Right ventricle myocardium superior (tissue), 1 donor: ENCODE measurements around the gene ZNF488. TPM values are rescaled to one million over a fixed set of nuclear protein-coding genes. Genes with fewer than 3 reads are reported as not detected.
A peak's percentile ranks its signal among the peaks of the same experiment; 100 is the strongest.

ENCODE experiments used
- ATAC-seq: fragments of 200-7000 bp; cut with Tn5 transposase; one replicate; pipeline ENCODE4 v1.9.1; 2020; ENCODE audit warnings: mild to moderate bottlenecking; ENCODE audit not compliant: poor library complexity
- DNase-seq: peaks from one replicate; pipeline ENCODE4 v3.0.0-alpha.2; 2020
- intact Hi-C: fragments of 100-400 bp; cut with DNase I; formaldehyde crosslinking; loops from one replicate; pipeline ENCODE4 v1.11.2; 2022
- total RNA-seq: library from RNA; stranded (reverse); fragmentation: NEBNext Ultra II Directional; extraction: Animal tissue kit (Norgen Biotek cat#: 25700); gene quantifications from one replicate; pipeline ENCODE4 v1.2.1, GENCODE V29; 2021
- donor health status: DM: no; HTN: yes; CAD: no; lungs with severe emphysema.

ZNF488 gene
- total RNA-seq, 1 donor from 2014 or later, result not detected

DNA sequence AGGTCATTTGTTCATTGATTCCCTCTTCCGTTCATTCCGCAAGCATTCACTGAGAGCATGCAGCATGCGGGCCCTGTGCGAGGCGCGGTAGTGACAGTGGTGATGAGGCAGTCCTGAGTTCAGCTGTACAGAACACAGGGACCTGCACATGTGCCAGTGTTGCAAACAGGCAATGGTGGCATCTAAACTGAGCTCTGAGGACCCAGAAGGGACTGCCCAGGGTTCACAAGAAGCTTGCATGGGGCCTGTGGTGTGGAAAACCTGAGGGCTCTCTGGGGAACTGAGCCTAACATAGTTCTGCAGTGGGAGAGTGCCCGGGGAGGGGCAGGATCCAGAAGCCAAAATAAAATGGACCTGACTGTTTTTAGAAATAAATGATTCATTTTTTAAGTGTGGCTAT is 13.2 kb downstream of the ZNF488 start:
- intact Hi-C loops, result no loop called here
- ATAC-seq (no peak), DNase-seq (no peak)

DNA sequence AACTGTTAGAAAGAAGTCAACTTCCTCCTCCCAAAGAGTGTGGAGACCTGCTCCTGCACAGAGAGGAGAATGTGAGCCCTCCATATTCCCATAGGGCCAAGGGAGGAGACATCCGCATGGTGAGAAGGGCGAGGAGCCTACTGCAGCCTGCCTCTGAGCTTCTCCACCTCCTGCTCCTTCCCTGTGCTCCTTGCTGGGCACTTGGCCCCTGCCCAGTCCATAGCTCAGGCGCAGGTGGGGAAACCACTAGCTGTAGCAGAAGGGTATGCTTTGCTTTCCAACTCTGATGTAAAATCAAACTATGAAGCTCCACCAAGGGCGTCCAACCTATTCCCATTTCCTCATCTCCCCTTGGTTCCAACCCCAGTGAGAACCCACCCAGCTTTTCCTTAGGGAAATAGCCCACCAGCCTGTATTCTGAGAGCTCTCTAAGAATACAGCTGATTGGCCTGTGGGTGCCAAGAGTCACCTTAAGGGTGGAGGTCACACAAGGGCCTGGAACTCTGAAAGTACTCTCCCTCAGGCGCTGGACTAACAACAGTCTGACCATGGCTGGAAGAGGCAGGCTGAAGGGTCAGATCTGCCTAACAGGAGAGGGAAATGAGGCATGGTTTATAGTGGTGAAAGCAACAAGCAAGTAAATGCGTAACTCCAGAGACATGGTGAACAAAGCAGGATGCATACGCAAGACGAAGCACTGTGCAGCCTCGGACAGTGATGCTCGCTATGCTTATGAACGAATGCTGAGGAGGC is 13.9 kb downstream of the ZNF488 start:
- DNase-seq (no peak), ATAC-seq (no peak)
- intact Hi-C loops, result no loop called here

DNA sequence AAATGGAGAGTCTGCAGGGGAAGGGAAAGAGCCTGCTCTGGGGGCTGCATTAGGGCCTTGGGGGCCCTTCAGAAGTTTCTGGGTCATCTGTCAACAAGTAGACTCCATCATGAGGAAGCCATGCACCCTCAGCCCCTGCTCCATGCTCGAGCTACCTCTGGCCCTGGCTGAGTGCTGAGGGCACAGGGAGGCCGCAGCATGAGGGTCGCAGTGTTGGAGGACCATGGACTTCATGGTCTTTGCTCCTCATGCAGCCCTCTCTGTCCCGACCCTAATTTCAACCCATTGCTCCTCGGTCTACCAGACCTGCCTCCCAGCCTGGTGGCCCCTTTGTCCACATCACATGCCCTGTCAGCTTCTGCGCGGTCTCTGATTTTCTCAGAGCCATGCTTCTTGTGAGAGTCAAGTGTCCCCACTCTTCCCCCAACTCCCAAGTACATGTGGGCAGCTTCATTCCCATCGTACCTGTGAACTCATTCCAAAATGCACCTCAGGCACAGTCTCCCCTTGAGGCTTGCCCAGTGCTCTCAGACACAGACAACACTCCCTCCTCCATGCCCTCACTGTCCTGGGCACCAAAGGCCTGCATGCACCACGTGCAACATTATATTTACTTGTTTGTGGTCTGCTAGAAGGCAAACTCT is 14.7 kb downstream of the ZNF488 start:
- DNase-seq, result no peak
- intact Hi-C loops, result no loop called here
- ATAC-seq, result no peak

DNA sequence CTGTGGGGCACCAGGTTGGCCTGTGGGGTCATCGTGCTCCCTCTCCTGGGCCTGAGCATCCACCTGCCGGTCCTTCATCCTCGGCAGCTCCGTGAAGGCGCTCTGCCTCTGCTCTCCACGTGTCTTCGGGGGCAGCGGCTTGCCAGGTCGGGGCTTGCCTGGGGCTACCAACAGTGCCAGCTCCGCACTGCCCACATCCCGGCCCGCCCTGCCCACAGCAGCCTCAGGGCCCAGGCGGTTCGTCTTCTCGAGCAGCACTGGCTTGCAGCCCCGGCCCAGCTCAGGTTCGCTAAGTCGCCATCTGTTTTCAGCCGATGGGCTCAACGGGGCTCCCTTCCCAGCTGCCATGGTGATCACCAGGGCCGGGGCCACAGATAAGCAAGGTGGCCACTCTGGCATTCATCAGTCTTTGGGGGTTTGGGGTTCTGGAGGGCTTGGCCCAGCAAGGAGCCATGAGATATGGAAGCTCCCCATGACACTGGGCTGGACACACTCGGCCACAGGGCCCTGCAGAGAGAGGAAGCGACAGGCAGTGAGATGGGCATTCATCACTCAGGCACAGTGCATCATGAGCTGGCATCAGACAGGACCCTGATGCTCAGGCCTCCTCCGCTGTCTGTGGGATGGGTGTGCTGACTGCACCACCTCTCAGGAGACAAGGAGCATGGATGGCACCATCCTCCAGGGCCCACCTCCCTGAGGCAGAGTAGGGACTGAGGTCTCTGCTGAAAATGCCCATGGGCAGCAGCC is 15.5 kb downstream of the ZNF488 start:
- no peak for ATAC-seq
- no peak for DNase-seq
- intact Hi-C loops, result no loop called here

DNA sequence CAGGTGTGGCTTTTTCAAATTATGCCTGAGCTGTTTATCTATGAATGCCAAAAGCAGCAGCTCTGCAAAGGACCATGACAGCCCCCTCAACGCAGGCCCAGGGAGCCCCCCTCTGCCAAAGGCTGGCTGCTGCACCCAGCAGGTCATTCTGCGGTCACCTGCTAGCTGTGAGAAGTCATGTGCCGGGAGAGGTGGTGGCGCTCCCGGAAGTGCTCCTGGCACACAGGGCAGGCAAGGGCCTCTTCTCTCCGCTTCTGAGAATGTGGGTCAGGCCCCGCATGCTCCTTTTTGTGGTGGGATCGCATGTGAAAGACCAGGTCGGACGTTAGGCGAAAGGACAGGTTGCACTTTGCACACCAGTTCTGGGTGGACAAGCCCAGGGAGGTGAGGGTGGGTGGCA is 16.4 kb downstream of the ZNF488 start:
- intact Hi-C loops, result no loop called here
- ATAC-seq, result no peak
- DNase-seq, result no peak

DNA sequence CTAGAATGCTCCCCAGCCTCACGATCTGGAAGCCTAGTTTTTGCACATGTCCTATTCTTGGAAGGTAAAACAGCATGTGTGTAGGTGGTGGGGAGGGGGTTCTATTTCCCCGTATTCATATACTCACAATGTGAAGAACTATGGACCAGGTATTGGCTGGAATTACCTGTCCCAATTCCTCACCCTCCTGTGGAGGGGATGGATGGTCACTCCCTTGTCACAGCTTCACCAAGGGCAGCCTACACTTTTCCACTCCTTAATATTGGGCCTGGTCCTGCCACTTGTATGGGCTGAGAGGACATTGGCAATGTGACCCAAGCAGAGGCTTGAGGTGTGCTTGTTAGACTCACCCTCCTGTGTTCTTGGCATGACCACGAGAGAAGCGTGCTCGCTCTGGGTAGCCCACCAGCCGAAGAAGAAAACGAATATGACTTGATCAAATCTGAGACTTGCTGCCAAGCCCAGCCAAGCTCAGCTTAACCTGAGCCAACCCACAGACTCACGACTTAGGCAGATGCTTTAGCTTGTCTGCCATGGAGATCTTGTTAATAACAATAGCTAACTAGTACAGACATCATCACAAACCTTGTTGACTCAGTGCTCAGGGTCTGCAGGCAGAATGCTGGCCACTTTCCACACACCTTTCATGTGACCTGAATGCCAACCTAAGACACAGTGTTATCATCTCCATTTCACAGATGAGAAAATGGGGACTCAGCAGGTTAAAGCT is 17.2 kb downstream of the ZNF488 start:
- intact Hi-C loops, result no loop called here
- ATAC-seq (no peak), DNase-seq (no peak)

DNA sequence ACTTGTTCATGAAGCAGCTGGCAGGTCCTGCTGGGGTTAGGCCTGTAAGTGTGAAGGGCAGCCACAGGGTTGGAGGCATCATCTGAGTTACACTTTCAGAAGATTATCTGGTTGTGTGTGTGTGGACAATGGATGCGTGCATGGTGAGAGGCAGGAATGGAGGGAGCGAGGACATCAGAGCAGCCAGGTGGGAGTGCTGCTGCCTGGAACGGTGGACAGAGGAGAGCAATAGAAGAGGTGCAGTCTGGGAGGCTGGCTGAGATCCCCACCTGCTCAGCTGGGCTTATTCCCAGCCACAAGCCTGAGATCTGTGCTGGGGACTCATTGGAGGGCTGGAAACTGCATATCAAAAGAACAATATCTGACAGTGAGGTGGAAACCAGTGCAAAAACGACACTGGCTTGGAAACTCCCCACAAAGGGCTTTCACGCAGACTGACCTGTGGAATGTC is 17.9 kb downstream of the ZNF488 start:
- DNase-seq (no peak), ATAC-seq (no peak)
- intact Hi-C loops, result no loop called here

DNA sequence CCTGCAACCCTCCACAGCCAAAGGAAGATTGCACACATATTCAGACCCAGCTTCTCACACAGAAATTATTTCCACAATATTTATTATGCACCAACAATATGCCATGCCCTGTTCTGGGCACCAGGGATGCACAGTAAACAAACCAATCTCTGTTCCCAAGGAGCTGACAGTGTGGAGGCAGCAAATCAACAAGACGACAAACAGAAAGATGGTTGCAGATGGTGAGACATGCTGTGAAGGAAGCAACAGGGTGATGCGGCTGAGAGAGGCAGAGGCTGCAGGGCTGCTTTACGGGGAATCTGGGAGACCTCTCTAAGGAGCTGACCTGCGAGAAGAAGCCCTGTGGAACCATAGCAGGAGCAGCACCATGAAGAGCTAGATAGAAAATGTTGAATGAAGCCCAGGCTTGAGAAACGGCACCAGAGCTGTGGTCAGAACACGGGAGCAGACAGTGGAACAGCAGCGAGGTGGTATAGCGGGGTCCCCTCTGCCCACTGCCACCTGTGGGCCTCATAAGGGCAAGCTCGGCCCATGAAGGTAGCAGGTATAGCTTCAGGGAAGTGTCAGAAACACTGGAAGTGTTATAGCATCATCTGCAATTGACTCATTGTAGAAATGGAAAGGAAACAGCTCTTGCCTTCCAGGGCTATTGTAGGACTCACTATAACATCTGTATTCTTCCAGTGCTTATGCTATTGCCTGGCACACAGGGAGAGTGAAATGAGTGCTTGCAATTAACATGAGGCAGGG is 18.5 kb downstream of the ZNF488 start:
- DNase-seq, result no peak
- ATAC-seq, result no peak

DNA sequence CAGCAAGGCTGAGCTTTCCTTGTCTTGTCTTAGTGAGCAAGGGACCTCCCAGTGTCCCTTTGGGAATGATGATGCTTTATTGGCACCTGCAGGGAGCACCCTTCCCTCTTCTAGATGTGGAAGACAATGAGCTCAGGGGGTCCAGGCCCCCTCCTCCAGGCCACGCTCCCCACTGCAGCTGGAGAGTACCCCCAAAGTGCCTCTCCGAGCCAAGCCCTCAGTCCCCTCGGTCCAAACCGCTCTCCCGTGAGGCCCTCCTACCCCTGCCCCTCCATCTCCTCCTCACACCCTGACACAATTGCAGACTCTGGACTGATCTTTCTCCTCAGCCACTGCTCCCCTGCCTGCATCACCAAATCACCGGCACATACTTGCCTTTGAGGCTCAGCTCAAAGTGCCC is 19.2 kb downstream of the ZNF488 start:
- DNase-seq (no peak), ATAC-seq (no peak)
- intact Hi-C loops, result no loop called here

More for the DNA sequence above, 18.5 kb downstream of the ZNF488 start:
- intact Hi-C loops, result no loop called here

DNA sequence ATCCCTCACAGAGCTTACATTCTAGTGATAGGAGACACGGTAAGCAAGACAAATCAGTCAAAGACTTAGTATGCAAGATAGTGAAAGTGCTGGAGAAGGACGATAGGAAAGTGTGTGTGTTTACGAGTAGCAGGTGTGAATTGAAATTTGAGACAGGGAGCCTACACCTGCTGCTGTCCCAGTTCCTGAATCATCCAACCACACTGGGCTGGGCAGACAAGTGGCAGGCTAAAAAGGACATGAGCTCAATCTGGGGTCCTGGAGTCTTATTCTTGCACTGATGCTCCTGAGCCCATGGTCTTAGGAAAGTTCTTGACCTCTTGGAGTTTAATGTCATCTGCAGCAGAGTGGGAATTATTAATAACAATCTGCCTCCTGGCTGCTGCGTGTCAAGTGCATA is 19.7 kb downstream of the ZNF488 start:
- intact Hi-C loops, result no loop called here
- DNase-seq (no peak), ATAC-seq (no peak)

DNA sequence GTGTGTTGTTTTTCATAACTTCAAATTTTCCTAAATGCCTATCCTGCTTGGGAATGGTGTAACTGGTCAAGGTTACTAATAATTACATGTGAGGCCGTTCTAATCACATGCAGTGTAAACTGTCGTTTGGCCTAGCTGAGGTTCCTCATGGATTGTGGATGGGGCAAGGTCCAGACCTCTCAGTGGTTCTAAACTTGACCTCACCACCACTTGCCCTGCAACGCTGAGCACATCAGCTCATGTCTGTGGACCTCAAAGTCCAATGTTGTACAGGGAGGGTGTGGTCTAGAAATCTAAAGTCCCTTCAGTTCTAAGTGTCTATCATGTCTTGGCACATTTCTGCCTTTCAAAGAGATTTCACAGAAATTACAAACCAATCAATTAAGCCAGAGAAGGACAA is 20.3 kb downstream of the ZNF488 start:
- intact Hi-C loops, result no loop called here
- ATAC-seq (no peak), DNase-seq (no peak)

DNA sequence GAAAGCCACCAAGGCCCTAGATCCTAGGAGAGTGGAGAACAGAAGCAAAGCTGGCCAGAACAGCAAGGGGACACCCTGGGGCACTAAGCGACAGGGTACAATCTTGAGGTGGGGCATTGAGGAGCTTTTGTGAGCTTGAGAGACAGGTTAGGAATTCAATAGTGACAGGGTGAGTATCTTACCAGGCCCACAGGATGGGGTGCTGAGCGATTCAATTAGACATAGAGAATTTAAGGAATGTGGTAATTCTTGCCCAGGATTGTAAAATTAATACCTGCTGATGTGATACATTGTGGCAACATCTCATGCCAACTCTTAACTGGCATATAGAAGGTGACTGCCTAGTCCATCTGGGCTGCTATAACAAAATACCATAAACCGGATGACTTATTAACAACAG is 21.9 kb downstream of the ZNF488 start:
- no peak for ATAC-seq
- intact Hi-C loops, result no loop called here
- DNase-seq, result no peak

DNA sequence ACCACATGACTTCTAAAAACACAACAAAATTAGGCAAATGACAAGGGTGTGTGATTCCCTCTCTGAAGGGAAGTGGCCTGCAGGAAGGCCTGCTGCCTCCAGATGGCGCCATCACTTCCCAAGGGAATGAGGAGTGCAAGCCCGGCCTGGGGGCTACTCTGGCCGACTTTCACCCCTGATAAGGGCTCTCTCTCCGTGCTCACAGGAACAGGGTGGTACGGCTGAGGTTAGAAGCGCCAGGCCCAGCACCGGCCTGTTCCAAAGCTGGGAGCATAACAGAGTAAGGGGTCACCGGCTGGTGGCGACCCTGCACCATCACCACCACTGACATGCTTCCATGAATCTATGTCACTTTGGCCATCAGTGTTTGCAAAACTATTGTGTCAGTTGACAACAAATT is 22.8 kb downstream of the ZNF488 start:
- intact Hi-C loops, result no loop called here
- DNase-seq (no peak), ATAC-seq (peak; percentile 57)

DNA sequence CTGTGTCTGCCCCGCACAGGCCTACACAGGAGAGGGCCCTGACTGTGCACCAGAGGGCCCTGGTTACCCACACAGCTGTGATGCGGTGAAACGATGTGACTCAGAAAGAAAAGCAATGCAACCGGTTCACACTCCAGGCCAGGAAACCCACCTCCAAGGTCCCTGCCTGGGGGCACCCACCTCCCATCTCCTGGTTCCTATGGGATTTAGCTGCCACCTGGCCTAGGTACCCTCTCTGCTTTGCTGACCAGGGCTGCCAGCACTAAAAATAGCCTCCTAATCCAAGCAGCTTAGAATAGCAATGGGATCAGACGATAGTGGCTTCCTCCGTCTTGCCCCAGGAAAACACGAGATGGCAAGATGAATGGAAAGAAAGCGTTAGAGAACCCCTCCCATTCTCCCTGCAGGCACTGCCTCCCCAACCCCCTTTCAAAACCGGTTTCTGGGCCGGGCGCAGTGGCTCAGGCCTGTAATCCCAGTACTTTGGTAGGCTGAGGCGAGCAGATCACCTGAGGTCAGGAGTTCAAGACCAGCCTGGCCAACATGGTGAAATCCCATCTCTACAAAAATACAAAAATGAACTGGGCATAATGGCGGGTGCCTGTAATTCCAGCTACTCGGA is 23.6 kb downstream of the ZNF488 start:
- DNase-seq (no peak), ATAC-seq (peak; percentile 68)
- intact Hi-C loops, result no loop called here

DNA sequence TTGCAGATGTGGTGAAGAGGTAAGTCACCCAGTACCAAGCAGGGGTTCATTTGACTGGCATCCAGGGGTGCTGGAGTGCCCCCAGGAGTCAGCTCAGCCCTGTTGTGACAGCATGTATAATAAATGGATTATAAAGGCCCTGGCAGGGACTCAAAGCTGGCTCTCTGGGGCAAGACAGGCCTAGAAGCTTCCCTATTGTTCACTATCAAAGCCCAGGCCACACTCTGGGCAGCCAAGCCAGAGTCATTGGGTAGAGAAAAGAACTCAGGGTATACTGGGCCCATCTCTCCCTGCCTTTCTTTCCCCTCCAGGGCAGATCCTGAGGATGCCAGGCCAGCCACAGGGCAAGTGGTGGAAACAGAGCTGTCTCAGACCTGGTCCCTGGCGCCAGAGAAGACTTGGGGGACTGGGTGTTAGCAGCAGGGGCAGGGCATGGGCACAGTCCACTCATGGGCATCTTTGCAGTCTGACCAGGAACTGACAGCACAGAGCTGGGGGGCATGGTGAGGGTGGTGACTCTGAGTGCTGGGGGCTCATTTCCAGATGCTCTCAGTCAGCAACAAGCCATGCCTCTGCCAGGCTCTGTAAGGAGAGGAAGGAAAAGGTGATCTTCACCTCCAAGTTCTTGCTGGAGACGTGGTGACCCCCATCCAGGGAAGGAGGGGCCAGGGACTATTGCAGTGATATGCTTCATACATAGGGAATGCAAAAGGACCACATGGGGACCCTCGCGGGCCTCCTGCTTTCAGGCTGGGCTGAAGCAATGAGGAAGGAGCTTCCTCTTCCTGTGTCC is 24.3 kb downstream of the ZNF488 start:
- DNase-seq (no peak), ATAC-seq (no peak)
- intact Hi-C loops, result no loop called here

DNA sequence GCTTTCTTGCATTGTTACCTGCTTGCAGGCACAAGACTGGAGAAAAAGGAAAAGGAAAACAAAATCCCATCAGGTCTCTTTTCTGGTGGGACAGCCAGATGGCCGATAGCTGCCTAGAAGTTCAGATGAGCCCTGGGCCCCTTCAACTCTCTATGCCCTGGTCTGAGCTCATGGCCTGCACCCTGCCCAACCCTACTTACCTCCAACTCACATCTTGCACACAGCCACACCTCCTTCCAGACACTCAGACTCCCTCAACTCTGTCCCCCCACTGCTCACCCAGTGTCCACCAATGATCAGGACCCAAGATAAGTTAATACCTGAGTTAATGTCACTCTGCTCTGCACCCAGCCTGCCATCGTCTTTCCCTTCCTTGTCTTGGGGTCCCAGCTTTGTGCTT is 25.0 kb downstream of the ZNF488 start:
- ATAC-seq (no peak), DNase-seq (no peak)
- intact Hi-C loops, result no loop called here

DNA sequence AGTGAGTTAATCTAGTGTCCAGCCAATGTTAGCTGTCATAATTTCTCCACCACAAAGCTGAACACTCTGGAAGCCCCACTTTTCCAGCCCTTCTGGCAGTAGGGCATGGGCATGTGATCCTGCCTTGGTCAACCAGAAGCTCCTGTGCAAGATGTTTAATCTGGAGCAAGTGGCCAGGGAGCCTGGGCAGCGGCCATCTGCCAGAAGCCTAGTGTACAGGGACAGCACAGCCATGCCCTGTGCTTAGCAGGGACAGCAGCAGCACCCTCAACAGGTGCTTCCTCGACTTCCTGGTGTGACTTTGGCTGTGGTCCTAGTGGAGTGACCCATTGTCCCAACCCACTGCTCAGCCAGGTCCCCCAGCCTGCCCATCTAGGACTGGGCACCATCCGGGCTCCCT is 25.6 kb downstream of the ZNF488 start:
- intact Hi-C loops, result no loop called here
- ATAC-seq, result no peak
- no peak for DNase-seq
